Measurements from ENCODE around the gene TCF19. TPM values are rescaled to one million over a fixed set of nuclear protein-coding genes. Genes with fewer than 3 reads are reported as not detected.

Gene TCF19
- total and polyA plus RNA-seq, 9 donors: 3.9 to 9.9 (median 7.1) TPM

- TF ChIP-seq POLR2A (IDR thresholded peaks at IDR 0.05) (no peak), EP300 (IDR thresholded peaks at IDR 0.05) (no peak), CTCF (IDR thresholded peaks at IDR 0.05) (no peak)
- intact Hi-C loops (cut with DNase I): no loop called here
- no peaks in the 10 kb centered on the region for H3K4me1 ChIP-seq (ENCODE audit: insufficient read depth)
- H3K27me3 ChIP-seq: no peaks in the 10 kb centered on the region
- WGBS, 3 donors: 36 to 48% (median 44%) methylated on average over 6 of the region's 6 CpGs
- no peak overlapping the region for H3K4me3 ChIP-seq
- H3K9me3 ChIP-seq: no peaks in the 10 kb centered on the region
- no peak overlapping the region for H3K27ac ChIP-seq
- H3K36me3 ChIP-seq: no peaks in the 10 kb centered on the region
- peak in 1 of 5 donors; percentile 13 for DNase-seq
Observed at GRCh38 chr6:31132806-31133205, 25.6 kb upstream of the TCF19 start.

GRCh38 chr6:31135710-31136109, 22.7 kb upstream of the TCF19 start:
- Histone ChIP-seq H3K27ac (no peak overlapping the region), H3K9me3 (no peaks in the 10 kb centered on the region), H3K4me3 (no peak overlapping the region), H3K4me1 (ENCODE audit: insufficient read depth) (no peaks in the 10 kb centered on the region), H3K27me3 (no peaks in the 10 kb centered on the region), H3K36me3 (no peaks in the 10 kb centered on the region)
- intact Hi-C loops (cut with DNase I): loop anchor here (2.0 to 5.0 kb wide), 3 partner anchors 57 to 233 kb away; no protein-coding TSS in a partner anchor
- TF ChIP-seq POLR2A (IDR thresholded peaks at IDR 0.05) (no peak), EP300 (IDR thresholded peaks at IDR 0.05) (no peak), CTCF (IDR thresholded peaks at IDR 0.05) (no peak)
- 82 to 89% (median 86%) methylated on average over 10 of the region's 10 CpGs for WGBS, 3 donors
- no peak for DNase-seq

GRCh38 chr6:31138982-31139381, 19.4 kb upstream of the TCF19 start, which contains the start of gene PSORS1C2:
Gene PSORS1C2, minus strand, starts transcription at chr6:31139066. Its CDS starts 40 bp downstream, at chr6:31139026.
- peak in 1 of 5 donors; percentile 23 for DNase-seq
- Histone ChIP-seq H3K4me1 (ENCODE audit: insufficient read depth) (no peaks in the 10 kb centered on the region), H3K27ac (no peak within 1 kb of the TSS), H3K9me3 (no peaks in the 10 kb centered on the region), H3K27me3 (no peaks in the 10 kb centered on the region), H3K4me3 (no peak within 1 kb of the TSS), H3K36me3 (no peaks in the 10 kb centered on the region)
- WGBS, 3 donors: 88 to 93% (median 91%) methylated on average over 4 of the region's 4 CpGs
- TF ChIP-seq EP300 (IDR thresholded peaks at IDR 0.05) (no peak), CTCF (IDR thresholded peaks at IDR 0.05) (no peak), POLR2A (IDR thresholded peaks at IDR 0.05) (no peak)
- intact Hi-C loops (cut with DNase I): loop anchor here (5.0 kb wide), 2 partner anchors 53 to 228 kb away; no protein-coding TSS in a partner anchor

- Histone ChIP-seq H3K4me1 (ENCODE audit: insufficient read depth) (no peaks in the 10 kb centered on the region), H3K36me3 (no peaks in the 10 kb centered on the region), H3K4me3 (no peak overlapping the region), H3K9me3 (no peaks in the 10 kb centered on the region), H3K27ac (no peak overlapping the region), H3K27me3 (no peaks in the 10 kb centered on the region)
- intact Hi-C loops (cut with DNase I): loop anchor here (5.0 kb wide), 2 partner anchors 53 to 228 kb away; no protein-coding TSS in a partner anchor
- WGBS, 3 donors: 0 to 4% (median 2%) methylated on average over 4 of the region's 4 CpGs
- no peak for DNase-seq
- TF ChIP-seq CTCF (IDR thresholded peaks at IDR 0.05): no peak
- no peak for TF ChIP-seq EP300 (IDR thresholded peaks at IDR 0.05)
- no peak for TF ChIP-seq POLR2A (IDR thresholded peaks at IDR 0.05)
Observed at GRCh38 chr6:31139599-31139998, 18.8 kb upstream of the TCF19 start.

All from ovary (tissue), 9 donors.